Activated naive CD8-positive, alpha-beta T cell (primary cell): ENCODE measurements around the gene RBMS1.

Experiments
- H3K27ac Mint-ChIP-seq: one replicate; pipeline ENCODE4 v1.8.0; 2021; ENCODE audit warnings: mixed read lengths
- H3K27me3 Mint-ChIP-seq: one replicate; pipeline ENCODE4 v1.8.0; 2021; ENCODE audit warnings: mixed read lengths
- H3K36me3 Mint-ChIP-seq: one replicate; pipeline ENCODE4 v1.8.0; 2021; ENCODE audit warnings: mixed read lengths
- H3K4me1 Mint-ChIP-seq: one replicate; pipeline ENCODE4 v1.8.0; 2021; ENCODE audit warnings: low read depth, mixed read lengths
- H3K4me3 Mint-ChIP-seq: one replicate; pipeline ENCODE4 v1.8.0; 2021; ENCODE audit warnings: mild to moderate bottlenecking, mixed read lengths
- H3K9me3 Mint-ChIP-seq: one replicate; pipeline ENCODE4 v1.8.0; 2021; ENCODE audit warnings: low read depth, mixed read lengths

The RBMS1 gene

GRCh38 chr2:160279813-160280465 lies 213.7 kb downstream of the RBMS1 start:
- H3K36me3 Mint-ChIP-seq: peaks cover 9% of the 10 kb centered on the region
- no peaks in the 10 kb centered on the region for H3K9me3 Mint-ChIP-seq
- peak overlapping the region; percentile 86 for H3K27ac Mint-ChIP-seq
- H3K27me3 Mint-ChIP-seq: no peaks in the 10 kb centered on the region
- no peak overlapping the region for H3K4me3 Mint-ChIP-seq
- peaks cover 28% of the 10 kb centered on the region for H3K4me1 Mint-ChIP-seq

DNA sequence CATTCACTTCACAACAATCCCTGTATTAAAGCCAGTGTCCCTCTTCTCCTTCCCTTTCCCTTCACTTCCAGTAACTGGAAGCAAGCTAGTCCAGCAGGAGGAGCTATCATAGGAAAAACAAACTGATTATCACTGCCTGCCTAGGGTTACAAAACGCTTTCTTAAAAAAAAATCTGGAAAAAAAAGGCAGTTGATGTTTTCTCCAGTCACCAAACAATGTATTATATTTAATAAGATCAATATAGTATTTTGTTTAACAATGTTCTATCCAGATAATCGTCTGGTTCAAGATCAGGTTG lies 214.8 kb downstream of the RBMS1 start:
- H3K9me3 Mint-ChIP-seq: no peaks in the 10 kb centered on the region
- peaks cover 7% of the 10 kb centered on the region for H3K36me3 Mint-ChIP-seq
- no peak overlapping the region for H3K4me3 Mint-ChIP-seq
- peaks cover 23% of the 10 kb centered on the region for H3K4me1 Mint-ChIP-seq
- no peak overlapping the region for H3K27ac Mint-ChIP-seq
- H3K27me3 Mint-ChIP-seq: no peaks in the 10 kb centered on the region

DNA sequence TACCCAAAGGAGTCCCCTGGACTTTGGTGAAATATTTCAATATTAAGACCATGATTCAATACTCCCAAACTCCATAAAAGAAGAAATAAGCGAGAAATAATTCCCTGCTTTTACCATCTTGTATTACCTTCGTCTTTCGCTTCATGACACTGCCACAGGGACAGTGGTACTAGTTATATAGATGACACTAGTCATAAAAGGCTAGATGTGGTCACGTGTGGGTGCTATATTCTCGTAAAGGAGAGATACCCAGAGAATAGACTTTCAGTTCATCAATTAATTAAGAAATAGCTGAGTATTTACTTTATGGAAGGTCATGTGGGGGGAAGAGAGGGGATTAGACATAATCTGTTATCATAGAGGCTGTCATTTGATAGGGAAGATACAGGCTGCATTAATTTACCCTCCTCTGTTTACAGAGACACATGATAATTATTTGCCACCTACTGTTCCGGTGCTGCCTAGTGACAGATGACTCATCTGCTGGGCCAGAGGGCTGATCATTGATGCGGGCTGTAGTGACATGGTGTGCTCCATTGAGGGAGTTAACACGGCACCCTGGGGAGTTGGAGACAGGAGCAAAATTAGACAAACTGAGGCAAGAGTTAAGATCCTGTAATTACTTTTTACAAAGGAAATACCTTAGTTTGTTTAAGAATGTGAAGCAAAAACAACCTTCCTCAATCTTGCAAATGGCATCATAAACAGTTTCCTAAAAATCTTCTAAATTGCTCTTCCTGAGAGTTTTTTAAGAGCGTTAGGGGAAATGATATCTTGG lies 215.3 kb downstream of the RBMS1 start:
- H3K36me3 Mint-ChIP-seq: peaks cover 8% of the 10 kb centered on the region
- H3K4me3 Mint-ChIP-seq: no peak overlapping the region
- peaks cover 23% of the 10 kb centered on the region for H3K4me1 Mint-ChIP-seq
- H3K9me3 Mint-ChIP-seq: no peaks in the 10 kb centered on the region
- H3K27ac Mint-ChIP-seq: peak overlapping the region; percentile 79
- H3K27me3 Mint-ChIP-seq: no peaks in the 10 kb centered on the region

DNA sequence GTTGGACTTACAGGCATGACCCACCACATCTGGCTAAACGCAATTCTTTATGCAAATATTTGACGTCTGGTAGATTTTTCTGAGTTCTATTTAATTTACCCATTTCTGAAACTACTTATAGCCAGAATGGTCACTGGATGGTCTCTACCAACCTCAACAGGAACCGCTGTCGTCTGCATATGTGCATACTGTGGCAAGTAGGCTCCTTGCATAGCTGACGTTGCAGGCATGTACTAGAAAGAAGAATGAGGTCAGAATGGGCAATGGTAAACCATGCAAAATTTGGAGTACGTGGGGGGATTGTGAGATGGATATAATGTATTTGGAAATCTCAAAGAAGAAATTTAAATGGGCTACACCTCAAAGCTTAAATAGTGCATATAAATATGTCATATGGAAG lies 216.5 kb downstream of the RBMS1 start:
- H3K27me3 Mint-ChIP-seq: no peaks in the 10 kb centered on the region
- H3K4me1 Mint-ChIP-seq: peaks cover 24% of the 10 kb centered on the region
- H3K9me3 Mint-ChIP-seq: no peaks in the 10 kb centered on the region
- peaks cover 8% of the 10 kb centered on the region for H3K36me3 Mint-ChIP-seq
- peak overlapping the region; percentile 2 for H3K27ac Mint-ChIP-seq
- no peak overlapping the region for H3K4me3 Mint-ChIP-seq

DNA sequence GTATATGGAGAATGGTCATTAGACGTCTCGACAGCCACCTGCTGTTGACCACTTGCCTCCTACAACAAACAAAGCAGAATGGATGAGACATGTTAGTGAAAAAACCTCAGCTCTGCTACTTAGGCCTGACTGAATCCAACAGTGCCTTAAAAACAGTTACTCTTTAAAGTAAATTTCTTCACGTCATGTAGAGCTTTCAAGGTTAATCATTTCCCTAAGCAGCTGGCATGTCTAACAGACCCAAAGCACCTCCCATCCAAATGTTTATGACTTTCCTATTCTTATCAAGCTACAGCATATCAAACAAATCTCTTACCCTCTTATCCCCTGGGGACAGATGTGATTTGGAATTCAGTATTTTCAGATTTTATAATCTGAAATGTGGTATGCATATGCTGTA lies 218.0 kb downstream of the RBMS1 start:
- no peaks in the 10 kb centered on the region for H3K9me3 Mint-ChIP-seq
- H3K4me3 Mint-ChIP-seq: no peak overlapping the region
- H3K36me3 Mint-ChIP-seq: peaks cover 10% of the 10 kb centered on the region
- H3K27me3 Mint-ChIP-seq: no peaks in the 10 kb centered on the region
- H3K4me1 Mint-ChIP-seq: peaks cover 23% of the 10 kb centered on the region
- H3K27ac Mint-ChIP-seq: peak overlapping the region; percentile 55

- H3K36me3 Mint-ChIP-seq: peaks cover 6% of the 10 kb centered on the region
- peak overlapping the region; percentile 58 for H3K27ac Mint-ChIP-seq
- no peaks in the 10 kb centered on the region for H3K9me3 Mint-ChIP-seq
- H3K27me3 Mint-ChIP-seq: no peaks in the 10 kb centered on the region
- H3K4me3 Mint-ChIP-seq: no peak overlapping the region
- peaks cover 20% of the 10 kb centered on the region for H3K4me1 Mint-ChIP-seq
Measured at GRCh38 chr2:160271171-160272086, 222.2 kb downstream of the RBMS1 start.

DNA sequence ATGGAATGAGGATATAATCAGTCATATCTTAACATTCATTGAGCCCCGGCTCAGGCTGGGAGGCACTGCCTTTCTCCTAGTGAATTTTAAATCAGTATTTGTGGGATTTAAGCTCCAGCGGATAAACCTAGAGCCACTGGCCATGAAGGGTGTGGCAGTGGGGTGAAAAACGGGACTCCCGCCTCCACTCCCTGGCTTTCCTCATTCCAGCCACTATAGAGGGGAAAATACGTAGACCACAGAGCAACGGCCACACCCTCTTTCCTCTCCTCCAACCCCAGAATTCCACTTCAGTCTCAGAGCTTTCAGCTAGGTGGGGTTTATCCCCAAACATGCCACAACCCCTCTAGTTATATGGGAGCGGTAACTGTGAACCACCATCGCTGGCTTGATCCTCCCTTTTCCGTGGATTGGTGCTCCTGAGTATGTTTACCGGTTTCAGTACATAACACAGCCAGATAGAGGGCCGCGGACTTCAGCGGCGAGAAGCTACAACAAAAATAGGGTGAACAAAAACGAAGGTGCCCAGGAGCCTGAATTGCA lies 223.0 kb downstream of the RBMS1 start:
- no peaks in the 10 kb centered on the region for H3K27me3 Mint-ChIP-seq
- H3K4me3 Mint-ChIP-seq: peak overlapping the region; percentile 66
- peak overlapping the region; percentile 58 for H3K27ac Mint-ChIP-seq
- H3K36me3 Mint-ChIP-seq: peaks cover 6% of the 10 kb centered on the region
- H3K4me1 Mint-ChIP-seq: peaks cover 28% of the 10 kb centered on the region
- H3K9me3 Mint-ChIP-seq: no peaks in the 10 kb centered on the region

DNA sequence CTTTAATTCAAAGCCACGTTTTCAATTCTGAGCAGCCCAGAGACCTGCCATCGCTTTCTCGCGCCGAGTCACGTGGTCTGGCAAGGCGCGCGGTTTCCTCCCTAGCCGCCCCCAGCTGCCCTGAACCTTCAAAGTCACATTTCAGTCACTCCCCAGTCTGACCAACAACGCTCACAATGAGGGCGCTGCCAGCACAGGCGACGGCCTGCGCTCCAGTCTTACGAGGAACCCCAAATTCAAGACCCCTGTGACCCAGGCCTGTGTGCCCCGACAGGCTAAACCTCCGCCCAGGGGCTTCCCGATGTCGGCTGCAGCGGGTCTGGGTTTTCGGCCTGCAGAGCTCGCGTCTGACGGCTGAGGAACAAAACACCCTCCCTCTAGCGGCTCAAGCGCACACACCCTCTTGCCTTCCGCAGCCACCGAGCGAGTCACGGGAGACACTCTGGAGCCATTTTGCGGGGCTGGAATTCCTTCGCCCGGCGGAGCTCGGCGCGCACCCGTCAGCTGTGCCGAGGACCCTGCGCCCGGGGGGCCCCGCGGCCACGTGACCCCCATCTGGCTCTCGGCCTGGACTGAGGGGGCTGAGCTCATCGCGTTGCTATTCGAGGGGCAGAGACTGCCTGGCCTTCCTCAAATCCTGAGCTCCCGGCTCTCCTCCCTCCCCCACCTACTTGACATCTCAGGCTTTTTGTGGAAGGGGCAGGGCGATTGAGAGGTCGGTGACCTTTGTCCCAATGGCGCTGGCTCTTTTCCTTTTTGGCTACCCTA lies 223.6 kb downstream of the RBMS1 start:
- Mint-ChIP-seq H3K4me3 (peak overlapping the region; percentile 77), H3K27me3 (no peaks in the 10 kb centered on the region), H3K4me1 (peaks cover 35% of the 10 kb centered on the region), H3K36me3 (peaks cover 6% of the 10 kb centered on the region), H3K9me3 (no peaks in the 10 kb centered on the region), H3K27ac (peak overlapping the region; percentile 84)

GRCh38 chr2:160269365-160269764 lies 224.2 kb downstream of the RBMS1 start:
- peak overlapping the region; percentile 77 for H3K4me3 Mint-ChIP-seq
- H3K27me3 Mint-ChIP-seq: no peaks in the 10 kb centered on the region
- peaks cover 6% of the 10 kb centered on the region for H3K36me3 Mint-ChIP-seq

DNA sequence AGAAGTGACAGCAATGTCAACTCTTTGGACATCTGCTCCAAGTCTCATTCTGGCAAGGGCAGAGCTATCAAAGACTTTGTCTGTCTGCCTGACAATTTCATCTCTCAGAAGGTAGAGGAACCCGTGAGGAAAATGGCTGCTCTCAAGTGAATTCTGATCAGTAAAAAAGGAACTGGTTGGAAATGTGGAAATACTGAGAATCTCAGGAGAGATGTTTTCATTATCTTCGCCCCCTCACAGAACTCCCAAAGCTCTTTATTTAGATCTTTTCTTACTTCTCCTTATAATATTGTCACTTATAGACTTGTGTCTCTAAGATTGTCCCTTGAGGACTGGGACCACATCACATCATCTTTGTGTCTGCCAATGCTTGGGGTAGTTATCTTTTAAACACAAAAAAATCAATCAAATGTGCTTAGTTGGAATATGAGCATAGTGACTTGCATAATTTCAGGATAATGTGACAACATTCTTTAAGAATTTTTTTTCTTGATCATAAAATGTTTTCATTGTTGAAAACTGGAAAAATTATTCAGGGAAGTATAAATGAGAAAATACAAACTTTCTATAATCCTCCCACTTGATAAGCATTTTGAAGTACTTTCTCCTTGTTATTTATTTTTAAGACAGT lies 225.3 kb downstream of the RBMS1 start:
- Mint-ChIP-seq H3K9me3 (no peaks in the 10 kb centered on the region), H3K36me3 (peaks cover 2% of the 10 kb centered on the region), H3K4me3 (no peak overlapping the region), H3K27ac (no peak overlapping the region), H3K27me3 (no peaks in the 10 kb centered on the region), H3K4me1 (peaks cover 37% of the 10 kb centered on the region)

More at GRCh38 chr2:160269365-160269764, 224.2 kb downstream of the RBMS1 start:
- H3K4me1 Mint-ChIP-seq: peaks cover 37% of the 10 kb centered on the region
- H3K9me3 Mint-ChIP-seq: no peaks in the 10 kb centered on the region
- H3K27ac Mint-ChIP-seq: peak overlapping the region; percentile 84

- Mint-ChIP-seq H3K9me3 (no peaks in the 10 kb centered on the region), H3K36me3 (peaks cover 2% of the 10 kb centered on the region), H3K4me1 (peaks cover 37% of the 10 kb centered on the region), H3K4me3 (no peak overlapping the region), H3K27ac (no peak overlapping the region), H3K27me3 (no peaks in the 10 kb centered on the region)
Measured at GRCh38 chr2:160267692-160268091, 225.9 kb downstream of the RBMS1 start.

GRCh38 chr2:160267022-160267421 lies 226.6 kb downstream of the RBMS1 start:
- Mint-ChIP-seq H3K4me1 (peaks cover 35% of the 10 kb centered on the region), H3K9me3 (no peaks in the 10 kb centered on the region), H3K36me3 (peaks cover 2% of the 10 kb centered on the region), H3K27me3 (no peaks in the 10 kb centered on the region), H3K4me3 (no peak overlapping the region), H3K27ac (no peak overlapping the region)

DNA sequence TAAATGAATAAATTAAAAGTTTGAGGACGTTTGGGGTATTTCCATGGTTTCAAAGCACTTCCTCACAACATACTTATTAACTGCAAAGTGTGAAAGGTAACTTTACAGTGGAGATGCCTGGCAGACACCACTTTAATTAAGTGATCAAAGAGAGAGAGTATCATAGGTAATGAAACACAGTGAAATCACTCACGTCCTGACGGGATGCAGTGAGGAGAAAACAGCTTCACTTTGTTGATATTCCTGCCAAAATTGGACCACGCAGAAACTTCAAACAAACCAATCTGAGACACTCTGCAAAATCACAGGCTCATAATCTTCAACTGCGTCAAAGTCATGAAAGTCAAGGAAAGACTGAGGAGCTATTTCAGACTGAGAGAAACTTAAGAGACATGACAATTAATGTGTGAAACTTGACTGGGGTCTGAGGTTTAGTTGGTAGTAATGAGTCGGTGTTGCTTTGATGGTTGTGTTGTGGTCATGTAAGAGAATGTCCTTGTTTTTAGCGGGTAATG lies 227.5 kb downstream of the RBMS1 start:
- Mint-ChIP-seq H3K27me3 (no peaks in the 10 kb centered on the region), H3K9me3 (no peaks in the 10 kb centered on the region), H3K27ac (peak overlapping the region; percentile 71), H3K36me3 (no peaks in the 10 kb centered on the region), H3K4me1 (peaks cover 35% of the 10 kb centered on the region), H3K4me3 (no peak overlapping the region)

- Mint-ChIP-seq H3K27me3 (peaks cover 2% of the 10 kb centered on the region), H3K27ac (no peak overlapping the region), H3K36me3 (peaks cover 1% of the 10 kb centered on the region), H3K4me3 (no peak overlapping the region), H3K9me3 (peaks cover 1% of the 10 kb centered on the region), H3K4me1 (peaks cover 26% of the 10 kb centered on the region)
Measured at GRCh38 chr2:160264308-160264707, 229.3 kb downstream of the RBMS1 start.
